HG03196 (cell line): ENCODE results near the gene DOCK2.
"Not testable (repeated sequence)": the region's sequence is repeated elsewhere in the genome, so short reads cannot be mapped to it uniquely, and the experiment has no call there.

Experiments used
- ATAC-seq: cut with Tn5 transposase; IDR thresholded peaks from one replicate; pipeline ENCODE4 v1.9.1; 2021; ENCODE audit not compliant: unreplicated experiment

Gene DOCK2

DNA sequence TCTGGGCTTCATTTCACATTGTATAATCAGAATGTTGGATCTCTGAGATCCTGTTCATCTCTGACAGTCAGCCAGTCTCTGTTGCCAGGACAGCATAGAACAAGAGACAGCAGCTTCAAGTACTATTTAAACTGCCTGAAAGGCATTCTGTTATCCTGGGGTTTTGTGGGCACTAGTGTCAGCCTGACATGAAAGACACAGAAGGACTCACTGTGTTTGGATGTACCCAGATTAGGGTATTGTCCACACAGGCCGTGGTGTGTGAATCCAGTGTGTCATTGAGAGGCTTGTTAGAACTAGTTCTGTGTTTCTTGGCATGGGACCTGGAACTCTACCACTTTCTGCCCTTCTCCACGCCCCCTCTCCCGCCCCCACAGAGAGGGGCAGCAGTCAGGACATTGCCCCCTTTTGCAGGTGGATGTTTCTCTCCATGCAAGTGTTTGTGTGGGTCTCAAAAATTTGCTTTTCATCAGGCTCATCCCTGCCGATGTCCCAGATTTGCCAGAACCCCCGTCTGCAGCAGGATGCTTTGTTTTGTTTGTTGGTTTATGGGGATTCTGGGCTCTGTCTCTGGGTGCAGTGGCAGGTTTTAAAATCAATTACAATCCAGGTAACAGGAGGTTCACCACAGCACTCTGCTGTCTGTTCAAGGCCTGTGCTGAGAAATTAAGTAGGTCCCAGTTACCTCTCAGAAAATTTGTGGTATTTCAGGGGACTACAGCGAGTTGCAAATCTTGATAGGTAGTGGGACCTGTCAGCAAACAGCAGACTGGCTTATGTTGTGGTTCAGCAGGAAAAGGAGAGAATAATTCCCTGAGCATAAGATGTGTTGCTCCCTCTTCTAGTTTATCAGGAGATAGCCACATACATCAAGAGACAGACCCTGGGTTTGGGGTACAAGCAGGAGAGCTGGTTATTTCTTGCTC is 144.6 kb downstream of the DOCK2 start:
- ATAC-seq = no peak

- no peak for ATAC-seq
These were observed 148.9 kb downstream of the DOCK2 start for GRCh38 chr5:169785771-169786618.

DNA sequence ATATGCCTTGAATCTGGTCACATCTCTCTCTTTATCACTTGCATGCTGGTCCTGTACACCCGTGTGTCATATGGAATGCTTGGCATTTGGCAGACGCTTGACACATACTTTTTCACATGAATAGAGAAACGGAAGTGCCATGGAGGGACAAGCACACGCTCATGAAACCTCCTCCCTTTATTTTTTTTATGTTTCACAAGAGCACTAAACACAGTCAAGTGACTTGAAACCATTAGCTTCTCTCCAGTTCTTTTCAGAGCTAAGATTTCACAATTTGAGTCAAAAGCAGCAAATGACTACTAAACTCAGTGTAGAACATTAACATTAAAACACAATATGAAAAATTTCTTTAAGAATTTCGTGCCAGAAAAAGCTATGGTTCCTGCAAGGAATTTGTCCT is 151.1 kb downstream of the DOCK2 start:
- no peak for ATAC-seq

DNA sequence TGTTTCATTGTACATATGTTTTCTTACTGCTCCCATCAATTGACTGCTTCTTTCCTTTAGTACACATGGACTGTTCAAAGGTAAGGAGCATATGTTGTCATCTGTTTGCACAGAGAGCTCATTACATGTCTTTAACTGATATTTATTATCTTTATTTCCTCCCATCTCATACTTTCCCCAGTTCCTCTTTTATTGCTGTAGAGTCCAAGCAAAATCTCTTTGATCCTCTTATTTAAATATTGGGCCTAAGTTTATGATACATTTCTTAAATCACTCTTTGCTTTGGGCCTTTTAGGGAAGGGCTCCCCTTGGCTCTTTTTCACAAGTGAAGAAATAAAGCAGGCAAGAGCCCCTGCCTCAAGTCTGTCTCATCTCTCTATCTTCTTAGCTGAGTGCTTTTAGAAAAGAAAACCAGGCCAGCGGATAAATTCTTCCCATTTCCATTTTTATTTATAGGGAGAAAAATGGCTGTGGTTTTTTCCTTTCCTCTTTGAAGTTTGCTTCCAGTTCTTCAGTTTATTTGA is 152.4 kb downstream of the DOCK2 start:
- no peak for ATAC-seq

DNA sequence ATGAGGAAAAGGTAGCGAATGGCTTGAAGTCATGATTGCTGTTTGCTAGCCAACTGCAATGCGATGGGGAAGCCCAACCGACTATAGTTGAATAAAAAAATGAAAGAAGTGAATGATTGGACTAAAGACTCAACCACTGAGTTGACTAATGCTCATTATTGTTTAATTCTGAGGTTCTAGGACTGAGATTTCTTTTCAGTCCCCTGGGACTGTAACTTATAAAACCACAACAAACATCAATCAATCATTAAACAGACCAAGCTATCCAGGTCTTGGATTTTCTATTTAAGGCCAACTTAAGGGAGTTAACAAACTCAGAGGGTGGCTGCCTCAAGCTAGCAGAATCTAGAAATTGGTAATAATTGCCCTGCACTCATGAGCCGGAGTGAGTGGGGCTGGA is 154.2 kb downstream of the DOCK2 start:
- ATAC-seq = no peak

GRCh38 chr5:169795338-169795737 is 158.3 kb downstream of the DOCK2 start:
- no peak for ATAC-seq

DNA sequence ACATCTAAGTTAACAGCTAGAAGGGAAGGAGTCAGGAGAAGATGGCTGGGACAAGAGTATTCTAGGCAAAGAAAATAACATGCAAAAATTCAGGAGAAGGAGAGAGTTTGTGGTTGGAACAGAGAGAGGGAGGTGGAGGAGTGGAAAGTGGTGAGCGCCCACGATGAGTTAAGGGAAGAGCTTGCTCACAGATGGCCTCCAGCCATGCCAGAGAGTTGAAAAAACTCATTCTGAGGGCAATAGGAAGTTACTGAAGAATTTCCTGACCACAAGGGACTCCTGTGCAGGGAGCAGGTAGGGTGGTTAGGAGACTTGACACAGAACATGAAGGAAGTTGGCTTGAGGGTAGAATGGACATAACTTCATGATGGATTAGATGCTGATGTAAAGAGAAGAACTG is 159.7 kb downstream of the DOCK2 start:
- ATAC-seq = no peak

DNA sequence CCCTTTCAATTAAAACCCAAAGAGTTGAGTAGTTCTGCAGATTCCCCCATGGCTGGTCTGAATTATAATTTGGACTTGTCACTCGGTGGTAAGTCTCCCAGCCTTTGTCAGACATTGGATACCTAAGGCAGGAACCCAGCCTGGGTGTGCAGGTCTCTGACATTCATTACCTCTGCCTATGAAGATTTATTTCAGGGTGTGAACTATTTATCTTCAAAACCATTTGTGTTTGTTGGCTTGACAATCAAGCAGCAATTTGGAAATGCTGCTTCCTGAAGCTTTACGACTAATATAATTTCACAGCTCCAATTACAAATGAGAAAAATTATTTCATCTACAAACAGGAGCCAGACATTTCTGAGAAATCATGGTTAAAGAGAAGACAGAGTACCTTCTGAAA is 160.5 kb downstream of the DOCK2 start:
- no peak for ATAC-seq

DNA sequence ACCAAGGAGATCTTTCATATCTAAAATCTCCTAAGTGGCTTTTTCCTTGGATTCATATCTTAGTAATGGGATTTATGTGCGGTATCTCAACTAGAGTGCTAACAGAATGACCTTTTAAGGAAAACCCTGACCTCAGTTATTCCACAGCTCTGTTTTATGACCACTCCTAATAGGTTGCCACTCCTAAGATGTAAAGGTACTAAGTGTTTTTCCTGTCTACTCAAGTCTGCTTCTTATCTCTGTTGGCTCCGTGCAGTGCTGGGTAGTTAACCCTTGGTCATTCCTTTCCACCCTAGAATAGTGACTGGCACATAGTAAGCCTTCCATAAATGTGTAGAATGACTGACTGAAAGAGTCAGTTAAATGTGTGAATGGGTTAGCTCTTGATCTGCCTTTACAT is 161.4 kb downstream of the DOCK2 start:
- ATAC-seq = no peak

GRCh38 chr5:169798906-169799660 is 162.0 kb downstream of the DOCK2 start:
- ATAC-seq = no peak

- no peak for ATAC-seq
These were observed 164.3 kb downstream of the DOCK2 start for GRCh38 chr5:169801324-169801777.

DNA sequence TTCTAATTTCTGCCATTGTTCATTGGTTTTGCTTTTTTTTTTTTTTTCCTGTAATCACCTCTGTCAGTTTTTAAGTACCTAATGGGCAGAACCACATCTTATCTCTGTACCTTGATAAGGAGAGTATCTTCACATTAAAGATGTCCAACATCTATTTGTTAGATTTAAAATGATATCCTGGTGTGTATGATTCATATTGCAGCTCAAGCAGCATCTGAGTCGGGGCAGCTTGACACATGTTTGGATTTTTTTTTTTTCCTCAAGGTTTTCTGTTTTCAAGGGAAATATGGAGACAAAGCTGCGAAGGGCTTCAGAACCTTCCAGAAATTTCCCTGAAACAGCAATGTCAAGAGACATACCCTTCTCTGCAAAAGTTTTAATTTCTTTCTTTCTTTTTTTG is 164.7 kb downstream of the DOCK2 start:
- no peak for ATAC-seq

GRCh38 chr5:169803077-169803981 is 166.3 kb downstream of the DOCK2 start:
- no peak for ATAC-seq

DNA sequence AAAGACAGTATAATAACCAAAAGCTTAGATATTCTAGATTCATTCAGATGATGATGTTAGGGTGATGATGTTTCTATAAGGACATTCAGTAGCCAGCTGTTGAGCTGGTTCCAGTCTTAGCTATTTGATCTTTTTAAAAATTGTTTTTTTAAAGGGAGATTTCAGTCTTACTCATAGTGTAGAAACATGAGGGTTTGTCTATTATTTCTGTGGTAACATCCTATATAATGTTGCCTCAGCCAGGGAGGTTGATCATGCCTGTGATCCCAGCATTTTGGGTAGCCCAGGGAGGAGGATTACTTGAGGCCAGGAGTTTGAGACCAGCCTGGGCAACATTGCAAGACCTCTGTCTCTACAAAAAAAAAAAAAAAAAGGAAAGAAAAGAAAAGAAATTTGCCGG is 167.8 kb downstream of the DOCK2 start:
- ATAC-seq = no peak

GRCh38 chr5:169805527-169805934 is 168.5 kb downstream of the DOCK2 start:
- peak; percentile 87 for ATAC-seq

- ATAC-seq = peak; percentile 53
These were observed 169.0 kb downstream of the DOCK2 start for GRCh38 chr5:169805937-169806700.

GRCh38 chr5:169808118-169808581 is 171.1 kb downstream of the DOCK2 start:
- no peak for ATAC-seq

GRCh38 chr5:169808880-169809279 is 171.8 kb downstream of the DOCK2 start:
- ATAC-seq = not testable (repeated sequence)

- no peak for ATAC-seq
These were observed 172.2 kb downstream of the DOCK2 start for GRCh38 chr5:169809281-169809680.
